Measurements from ENCODE around the gene FNDC5. TPM values are rescaled to one million over a fixed set of nuclear protein-coding genes. Genes with fewer than 3 reads are reported as not detected.

Gene FNDC5
- total and polyA plus RNA-seq, 12 donors, result 12.4 to 130 (median 73.5) TPM

- Histone ChIP-seq H3K4me1 (peaks cover 2 to 12% (median 8%) of the 10 kb centered on the region in 9 donors), H3K9me3 (no peaks in the 10 kb centered on the region), H3K27ac (peak overlapping the region in 1 of 10 donors; percentile 9), H3K4me3 (peak overlapping the region in 9 of 10 donors; percentile 31 to 56 (median 50)), H3K36me3 (no peaks in the 10 kb centered on the region), H3K27me3 (peaks cover 7 to 59% (median 40%) of the 10 kb centered on the region in 7 donors)
- TF ChIP-seq, protein P1, sequence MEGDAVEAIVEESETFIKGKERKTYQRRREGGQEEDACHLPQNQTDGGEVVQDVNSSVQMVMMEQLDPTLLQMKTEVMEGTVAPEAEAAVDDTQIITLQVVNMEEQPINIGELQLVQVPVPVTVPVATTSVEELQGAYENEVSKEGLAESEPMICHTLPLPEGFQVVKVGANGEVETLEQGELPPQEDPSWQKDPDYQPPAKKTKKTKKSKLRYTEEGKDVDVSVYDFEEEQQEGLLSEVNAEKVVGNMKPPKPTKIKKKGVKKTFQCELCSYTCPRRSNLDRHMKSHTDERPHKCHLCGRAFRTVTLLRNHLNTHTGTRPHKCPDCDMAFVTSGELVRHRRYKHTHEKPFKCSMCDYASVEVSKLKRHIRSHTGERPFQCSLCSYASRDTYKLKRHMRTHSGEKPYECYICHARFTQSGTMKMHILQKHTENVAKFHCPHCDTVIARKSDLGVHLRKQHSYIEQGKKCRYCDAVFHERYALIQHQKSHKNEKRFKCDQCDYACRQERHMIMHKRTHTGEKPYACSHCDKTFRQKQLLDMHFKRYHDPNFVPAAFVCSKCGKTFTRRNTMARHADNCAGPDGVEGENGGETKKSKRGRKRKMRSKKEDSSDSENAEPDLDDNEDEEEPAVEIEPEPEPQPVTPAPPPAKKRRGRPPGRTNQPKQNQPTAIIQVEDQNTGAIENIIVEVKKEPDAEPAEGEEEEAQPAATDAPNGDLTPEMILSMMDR (IDR thresholded peaks at IDR 0.05), result peak in 2 of 9 donors; percentile 22 to 48
- DNase-seq (no peak), ATAC-seq (peak in 7 of 8 donors; percentile 23 to 69 (median 50))
- intact Hi-C loops (cut with DNase I), result no loop called here
- 2 to 5% methylated on average over 49 to 58 of the region's 58 CpGs for WGBS, 2 donors
Observed at GRCh38 chr1:32893198-32894018, 22.7 kb upstream of the FNDC5 start.

GRCh38 chr1:32892368-32893197 is 21.9 kb upstream of the FNDC5 start:
- ATAC-seq, result peak in 3 of 8 donors; percentile 19 to 22 (median 20)
- peaks cover 9 to 68% (median 47%) of the 10 kb centered on the region in 7 donors for H3K27me3 ChIP-seq
- whole genome bisulfite sequencing, 2 donors, result 18 to 20% methylated on average over 47 to 49 of the region's 49 CpGs

GRCh38 chr1:32891630-32892029 is 20.9 kb upstream of the FNDC5 start:
- H3K4me3 ChIP-seq, result no peak overlapping the region
- intact Hi-C loops (cut with DNase I), result no loop called here
- no peak overlapping the region for H3K27ac ChIP-seq
- DNase-seq (no peak), ATAC-seq (no peak)
- H3K9me3 ChIP-seq, result no peaks in the 10 kb centered on the region
- WGBS, 2 donors, result 88 to 91% methylated on average over 3 of the region's 3 CpGs
- H3K36me3 ChIP-seq, result no peaks in the 10 kb centered on the region
- TF ChIP-seq, protein P1 (IDR thresholded peaks at IDR 0.05), result no peak
- peaks cover 2 to 13% (median 9%) of the 10 kb centered on the region in 9 donors for H3K4me1 ChIP-seq
- H3K27me3 ChIP-seq, result peaks cover 18 to 77% (median 57%) of the 10 kb centered on the region in 7 donors

More at GRCh38 chr1:32892368-32893197, 21.9 kb upstream of the FNDC5 start:
- intact Hi-C loops (cut with DNase I), result no loop called here
- Histone ChIP-seq H3K4me1 (peaks cover 2 to 12% (median 8%) of the 10 kb centered on the region in 9 donors), H3K27ac (no peak overlapping the region), H3K9me3 (no peaks in the 10 kb centered on the region), H3K4me3 (peak overlapping the region in 9 of 10 donors; percentile 31 to 56 (median 50)), H3K36me3 (no peaks in the 10 kb centered on the region)
- TF ChIP-seq, protein P1 (IDR thresholded peaks at IDR 0.05), result peak; percentile 16 to 60 (median 38)
- no peak for DNase-seq

DNA sequence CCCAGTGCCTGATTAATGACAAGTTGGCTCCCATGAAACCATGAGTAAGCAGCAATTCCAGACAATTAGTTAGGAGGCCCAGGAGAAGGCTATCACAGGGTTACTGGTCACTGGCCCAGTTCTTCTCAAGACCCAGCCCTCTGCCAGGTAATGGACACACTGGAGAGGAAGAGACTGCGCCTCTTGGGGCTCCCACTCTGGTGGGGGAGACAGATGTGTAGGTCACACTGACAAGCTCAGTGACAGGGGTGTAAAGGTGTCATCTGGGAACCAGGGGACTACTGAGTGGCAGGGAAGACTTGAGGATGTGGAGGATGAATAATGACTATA is 20.5 kb upstream of the FNDC5 start:
- WGBS, 2 donors, result 90 to 100% methylated on average over 1 of the region's 1 CpG
- peaks cover 18 to 81% (median 61%) of the 10 kb centered on the region in 7 donors for H3K27me3 ChIP-seq
- DNase-seq (no peak), ATAC-seq (no peak)
- TF ChIP-seq, protein P1 (IDR thresholded peaks at IDR 0.05), result no peak
- H3K27ac ChIP-seq, result no peak overlapping the region
- peaks cover 2 to 17% (median 10%) of the 10 kb centered on the region in 9 donors for H3K4me1 ChIP-seq
- H3K4me3 ChIP-seq, result no peak overlapping the region
- no peaks in the 10 kb centered on the region for H3K36me3 ChIP-seq
- no peaks in the 10 kb centered on the region for H3K9me3 ChIP-seq
- intact Hi-C loops (cut with DNase I), result no loop called here

Measured in heart right ventricle (tissue), 16 donors.